GM23338 (cell line): ENCODE measurements around the gene NDOR1. TPM values are rescaled to one million over a fixed set of nuclear protein-coding genes. Genes with fewer than 3 reads are reported as not detected.

ENCODE experiments used
- EZH2 ChIP-seq: fragments of 200-600 bp; sonication (generic); IDR thresholded peaks from one replicate; pipeline ENCODE4 v1.8.0; 2017; ENCODE audit warnings: antibody characterized with exemption, mild to moderate bottlenecking, low read depth; ENCODE audit not compliant: unreplicated experiment
- EZH2phosphoT487 ChIP-seq: fragments of 200-600 bp; sonication (generic); IDR thresholded peaks from one replicate; pipeline ENCODE4 v1.8.1; 2018; ENCODE audit warnings: antibody characterized with exemption; ENCODE audit not compliant: unreplicated experiment
- JUNB ChIP-seq: IDR thresholded peaks from one replicate; pipeline ENCODE4 v1.6.1; 2016; ENCODE audit warnings: antibody characterized with exemption; ENCODE audit not compliant: unreplicated experiment
- REST ChIP-seq: IDR thresholded peaks from one replicate; pipeline ENCODE4 v1.6.1; 2018; ENCODE audit warnings: antibody characterized with exemption; ENCODE audit not compliant: unreplicated experiment
- ZNF331 ChIP-seq: fragments of 250-450 bp; sonication (Bioruptor Pico); IDR thresholded peaks from 2 replicates; pipeline ENCODE4 v1.5.0; 2020; ENCODE audit warnings: low read depth, mild to moderate bottlenecking, moderate library complexity
- ZNF462 ChIP-seq: fragments of 250-450 bp; sonication (Bioruptor Pico); IDR thresholded peaks from 2 replicates; pipeline ENCODE4 v1.5.0; 2020; ENCODE audit warnings: mild to moderate bottlenecking, moderate library complexity
- polyA plus RNA-seq: library from polyadenylated mRNA; unstranded; fragments of >200 nt; fragmentation: Nextera tagmentation; extraction: Ambion mirVana; gene quantifications from 2 replicates; pipeline ENCODE4 v1.2.1, GENCODE V29; 2016
- total RNA-seq: library from RNA; depleted of rRNA; stranded (reverse); fragments of >200 nt; shearing (Covaris generic); gene quantifications from 2 replicates; pipeline ENCODE4 v1.2.3, GENCODE V29; 2014

The NDOR1 gene
- total and polyA plus RNA-seq, 2 experiments from 2014 or later = 19.4 to 38.1 TPM

DNA sequence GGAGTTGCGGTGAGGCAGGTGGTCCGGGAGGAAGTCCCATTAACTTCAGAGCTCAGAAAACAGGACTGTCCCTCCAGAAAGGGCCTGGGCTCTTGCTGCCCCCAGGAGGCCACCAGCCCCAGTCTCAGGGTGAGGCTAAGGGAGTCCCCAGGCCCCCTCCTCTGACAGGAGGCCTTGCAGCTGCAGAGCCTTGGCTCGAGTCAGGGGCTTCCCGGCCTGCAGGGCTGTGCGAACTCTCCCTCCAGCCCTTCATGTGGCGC lies 42.3 kb downstream of the NDOR1 start (continued):
- TF ChIP-seq ZNF462 (no peak), JUNB (no peak), REST (no peak), EZH2phosphoT487 (no peak), ZNF331 (CRISPR knock-in tag) (no peak), EZH2 (no peak)
